Activated effector memory CD4-positive, alpha-beta T cell treated with Interleukin-2 at 50 U/mL for 16 hours (primary cell): Measurements from ENCODE around the gene DICER1.

Experiments
- DNase-seq: peaks from one replicate; pipeline ENCODE4 v3.0.0-alpha.2; 2020

Gene DICER1

DNA sequence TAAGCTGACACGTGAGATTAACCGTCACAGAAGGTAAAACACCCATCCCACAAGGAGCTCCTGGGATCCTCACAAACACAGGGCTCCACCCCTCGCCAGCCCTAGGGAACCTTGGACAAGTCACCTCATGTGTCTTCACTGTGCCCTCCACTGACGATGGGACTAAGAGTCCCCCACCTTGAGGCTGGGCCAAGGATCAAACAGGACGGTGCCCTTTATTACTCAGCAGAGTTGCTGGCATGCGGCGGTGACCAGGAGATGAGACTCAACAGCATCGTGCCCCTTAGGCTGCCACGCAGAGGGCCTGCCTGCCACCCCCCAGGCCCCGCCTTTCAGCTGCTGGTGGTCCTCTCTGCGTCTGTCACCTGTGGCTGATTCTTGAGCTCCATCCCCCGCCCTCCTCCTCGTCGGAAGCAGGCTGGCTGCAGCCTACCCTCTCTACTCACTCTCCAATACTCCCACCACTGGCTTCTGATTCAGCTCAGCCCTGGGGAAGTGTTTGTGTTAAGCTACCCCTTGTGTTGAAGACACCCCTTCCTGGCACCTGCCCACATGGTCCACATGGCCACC is 105.2 kb downstream of the DICER1 start:
- DNase-seq = no peak

- no peak for DNase-seq
Observed at GRCh38 chr14:95049952-95050351, 107.4 kb downstream of the DICER1 start.

GRCh38 chr14:95048771-95049312 is 108.5 kb downstream of the DICER1 start:
- no peak for DNase-seq

DNA sequence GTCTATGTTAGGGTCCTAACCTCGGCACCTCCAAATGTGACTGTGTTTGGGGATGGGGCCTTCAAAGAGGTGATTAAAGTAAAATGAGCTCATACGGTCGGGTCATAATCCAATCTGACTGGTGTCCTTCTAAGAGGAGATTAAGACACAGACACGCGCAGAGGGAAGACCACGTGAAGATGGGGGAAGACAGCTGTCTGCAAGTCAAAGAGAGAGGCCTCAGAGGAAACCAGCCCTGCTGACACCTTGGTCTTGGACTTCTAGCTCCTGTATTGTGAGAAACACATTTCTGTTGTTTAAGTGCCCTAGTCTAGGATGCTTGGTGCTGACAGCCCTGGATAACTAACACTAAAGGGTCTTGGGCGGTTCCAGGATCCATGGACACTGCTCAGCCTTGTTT is 109.6 kb downstream of the DICER1 start:
- DNase-seq = no peak

GRCh38 chr14:95046711-95047681 is 110.3 kb downstream of the DICER1 start:
- no peak for DNase-seq

DNA sequence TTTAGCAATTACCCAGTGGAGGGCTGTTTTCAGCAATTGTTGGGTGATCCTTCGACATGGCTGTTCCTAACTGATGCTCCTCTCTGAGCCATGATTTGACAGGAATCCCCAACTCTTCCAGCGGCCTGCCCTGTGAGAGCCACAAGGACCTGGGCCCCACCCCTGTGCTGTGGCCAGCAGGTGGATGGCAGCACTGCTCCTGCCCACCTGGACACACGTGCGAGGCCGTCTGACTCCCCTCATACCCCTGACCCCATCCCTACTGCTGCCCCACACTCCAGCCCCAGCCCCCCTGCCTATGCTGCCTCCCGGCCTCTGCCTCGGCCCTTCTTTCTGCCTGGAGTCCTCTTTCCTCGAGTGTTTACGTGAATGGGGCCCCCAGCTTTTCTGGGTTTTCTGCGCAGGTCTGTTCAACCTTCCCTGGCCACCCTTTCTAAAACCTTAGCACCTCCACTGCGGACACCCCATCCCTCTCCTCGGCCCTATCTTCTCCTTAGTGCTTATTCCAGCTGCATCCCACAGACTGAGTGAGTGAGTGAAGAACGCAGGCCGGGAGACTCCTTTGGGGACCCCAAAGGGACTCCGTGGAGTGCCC is 111.4 kb downstream of the DICER1 start:
- DNase-seq = no peak

- no peak for DNase-seq
Observed at GRCh38 chr14:95045106-95045701, 112.1 kb downstream of the DICER1 start.

DNA sequence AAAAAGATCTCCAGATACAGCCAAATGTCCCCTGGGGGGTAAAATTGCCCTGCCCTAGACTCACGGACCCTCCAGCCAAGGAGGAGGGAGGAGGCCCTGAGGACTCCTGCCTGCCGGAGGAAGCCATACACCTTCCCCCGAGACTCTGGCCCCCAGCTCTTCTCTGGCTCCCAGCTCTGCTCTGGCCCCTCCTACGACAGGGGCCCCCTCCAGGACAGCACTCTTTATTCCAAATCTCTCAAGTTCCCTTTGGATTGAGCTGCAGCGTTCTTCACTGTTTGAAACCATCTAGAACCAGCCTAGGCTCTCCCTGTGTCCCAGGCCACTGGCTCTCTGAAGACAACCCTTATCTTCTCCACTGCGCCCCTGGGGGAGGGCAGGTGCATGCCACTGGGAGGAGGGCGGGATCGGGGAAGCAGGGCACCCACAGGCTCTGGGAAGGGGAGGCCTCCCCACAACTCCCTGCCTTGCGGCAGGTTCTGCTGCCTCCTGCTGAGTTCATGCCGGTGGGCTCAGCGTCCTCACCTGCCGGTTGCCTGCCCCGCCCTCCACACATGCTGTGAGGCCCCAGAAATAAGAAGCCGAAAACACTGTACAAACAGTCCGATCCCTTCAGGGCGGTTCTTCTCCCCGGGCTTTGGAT is 112.7 kb downstream of the DICER1 start:
- no peak for DNase-seq

DNA sequence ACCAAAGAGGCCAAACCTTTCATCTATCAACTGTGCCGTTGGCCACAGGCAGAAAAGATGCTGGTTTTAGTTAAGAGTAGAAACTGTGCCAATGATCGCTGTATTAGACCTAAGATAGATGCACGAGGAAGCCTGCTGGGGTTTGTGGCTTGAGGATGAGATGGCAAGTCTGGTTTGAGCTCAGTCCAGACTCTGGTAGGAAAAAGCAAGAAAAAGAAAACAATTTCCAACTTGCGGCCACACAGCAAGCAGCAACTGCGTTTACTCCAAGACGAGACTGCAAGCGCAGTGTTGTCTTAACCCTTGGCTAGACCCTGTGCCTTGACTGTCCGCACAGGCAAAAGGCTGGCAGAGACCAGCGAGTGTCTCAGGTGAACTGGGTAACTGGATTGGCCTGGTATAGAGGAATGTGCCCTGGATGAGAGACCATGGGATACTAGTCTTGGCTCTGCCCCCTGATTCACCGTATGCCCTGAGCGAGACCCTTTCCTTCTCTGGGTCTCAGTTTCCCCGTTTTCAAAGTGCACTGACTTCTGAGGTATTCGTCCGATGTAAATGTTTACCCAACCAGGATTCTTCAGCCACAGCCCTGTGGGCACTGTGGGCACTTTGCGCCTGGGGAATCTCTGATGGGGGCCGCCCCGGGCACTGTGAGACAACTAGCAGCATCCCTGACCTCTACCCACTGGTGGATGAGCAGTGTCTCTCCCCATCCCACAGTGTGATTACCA is 113.4 kb downstream of the DICER1 start:
- no peak for DNase-seq

DNA sequence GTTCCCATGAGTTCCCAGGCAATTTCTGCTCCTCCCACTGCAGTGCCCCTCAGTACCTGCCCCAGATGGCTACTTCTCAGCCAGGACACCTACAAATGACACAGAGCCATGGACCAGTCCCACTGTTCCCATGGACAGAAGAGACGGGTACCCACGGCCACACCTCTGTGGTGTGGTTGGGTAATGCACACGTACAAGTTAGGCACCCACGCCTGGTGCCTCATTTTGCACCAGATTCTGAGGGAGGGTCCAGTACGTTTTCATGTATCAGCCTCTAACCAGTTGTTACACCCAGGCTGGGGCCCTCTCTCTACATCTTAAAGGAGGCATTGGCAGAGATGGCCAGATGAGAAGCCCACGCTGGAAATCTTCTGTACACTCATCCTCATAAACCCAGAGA is 114.0 kb downstream of the DICER1 start:
- DNase-seq = no peak

DNA sequence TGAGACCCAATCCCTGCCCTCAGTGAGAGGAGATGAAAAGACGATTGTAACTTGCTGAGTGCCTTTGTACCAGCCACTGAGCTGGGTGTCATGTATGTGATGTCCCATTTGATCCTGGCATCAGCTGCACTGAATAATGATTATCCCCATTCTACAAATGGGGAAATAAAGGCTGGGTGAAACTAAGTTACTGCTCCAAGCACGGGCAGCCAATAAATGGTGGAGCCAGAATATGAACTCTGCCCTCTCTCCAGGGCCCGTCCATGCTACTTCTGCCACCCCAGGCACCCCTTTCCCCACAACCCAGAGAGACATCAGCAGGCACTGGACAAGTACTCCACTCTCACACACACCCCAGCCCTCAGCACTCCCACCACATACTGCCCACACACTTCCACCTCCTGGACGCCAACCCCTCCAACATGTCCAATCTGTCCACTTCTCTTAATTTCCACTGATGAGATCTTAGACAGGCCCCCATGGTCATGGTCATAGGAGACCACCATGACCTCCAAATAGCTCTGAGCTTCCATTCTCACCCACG is 115.8 kb downstream of the DICER1 start:
- no peak for DNase-seq

DNA sequence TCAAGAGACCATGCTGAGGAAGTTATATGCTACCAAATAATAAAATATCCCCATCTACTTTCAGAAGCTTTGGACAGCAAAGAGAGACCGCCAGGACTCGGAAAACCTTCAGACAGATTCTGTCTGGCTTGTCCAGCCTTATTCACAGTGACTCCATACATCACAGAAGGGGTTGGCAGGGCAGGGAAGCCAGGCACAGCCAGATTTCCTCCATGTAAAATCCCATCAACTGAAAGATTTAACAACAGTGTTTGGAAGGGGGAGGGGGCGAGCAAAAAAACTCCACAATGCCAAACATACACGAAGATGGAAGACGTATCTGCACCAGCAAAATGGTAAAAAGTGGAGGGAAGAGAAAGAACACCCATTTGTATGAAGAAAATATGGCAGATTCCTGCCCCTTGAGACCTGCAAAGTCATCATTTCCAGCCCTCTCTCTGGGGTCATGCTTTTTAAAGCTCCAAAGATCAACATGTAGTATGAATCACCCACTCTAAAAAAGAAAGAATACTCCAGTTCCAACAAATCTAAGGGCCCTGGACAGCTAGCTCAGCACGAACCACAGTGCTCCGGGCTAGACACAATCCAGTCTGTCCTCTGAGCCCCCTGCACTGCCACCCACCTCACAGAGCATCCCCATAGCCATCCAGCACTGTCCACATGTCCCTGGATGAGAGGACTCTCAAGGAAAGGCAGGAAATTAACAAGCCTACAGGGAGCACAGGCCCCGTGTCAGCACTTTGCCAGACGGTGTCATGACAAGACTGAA is 116.4 kb downstream of the DICER1 start:
- DNase-seq = no peak

DNA sequence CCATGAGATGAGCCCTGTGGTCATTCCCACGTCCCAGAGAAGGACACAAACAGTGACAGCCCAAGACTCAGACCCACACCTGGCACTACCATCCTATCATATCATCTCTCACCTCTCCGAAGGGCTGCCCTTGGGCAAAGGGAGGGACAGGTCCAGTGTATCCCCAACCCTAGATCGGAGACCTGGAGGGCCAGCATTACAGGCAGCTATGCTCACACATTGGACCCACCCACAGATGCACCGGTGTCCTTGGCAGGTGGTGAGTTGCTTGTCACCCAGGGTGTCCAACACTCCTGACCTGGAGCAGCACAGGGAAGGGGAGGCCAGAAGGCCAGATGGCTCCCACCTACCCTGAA is 117.4 kb downstream of the DICER1 start:
- DNase-seq = no peak

DNA sequence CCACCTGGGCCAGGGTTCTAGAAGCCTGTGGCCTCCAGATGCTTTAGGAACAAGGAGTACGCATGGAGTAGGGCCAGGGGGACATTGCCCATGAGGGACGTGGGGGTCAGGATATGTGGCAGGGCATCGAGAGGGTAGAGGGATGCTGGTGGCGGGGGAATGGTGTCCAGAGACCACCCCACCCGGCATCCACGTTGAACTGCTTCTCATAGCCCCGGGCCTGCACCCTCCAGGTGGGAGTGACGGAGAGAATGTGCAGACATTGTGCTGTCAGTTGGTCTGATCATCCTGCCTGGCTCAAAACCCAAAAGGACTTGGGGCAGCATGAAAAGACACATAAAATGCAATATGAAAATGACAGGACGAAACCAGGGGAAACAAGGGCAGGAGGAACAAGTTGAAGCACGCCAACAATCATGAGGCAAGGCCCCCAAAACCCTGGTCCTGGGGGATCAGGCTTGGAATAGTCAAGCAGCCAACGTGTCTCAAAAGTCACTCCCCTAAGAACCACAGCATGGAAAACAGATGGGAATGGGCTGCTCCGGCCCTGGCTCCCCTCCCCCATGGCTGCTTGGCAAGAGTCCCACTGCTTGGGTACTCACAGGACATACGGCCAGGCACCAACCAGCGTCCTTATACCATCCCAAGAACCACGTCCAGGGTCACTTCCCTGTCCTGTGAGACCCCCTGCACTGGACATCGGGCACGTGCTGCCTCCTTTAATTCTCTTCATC is 117.9 kb downstream of the DICER1 start:
- no peak for DNase-seq

GRCh38 chr14:95038521-95039250 is 118.6 kb downstream of the DICER1 start:
- no peak for DNase-seq

GRCh38 chr14:95037273-95037672 is 120.1 kb downstream of the DICER1 start:
- no peak for DNase-seq
